Umbilical cord (tissue), 2 donors: Measurements from ENCODE around the gene CYRIA. TPM values are rescaled to one million over a fixed set of nuclear protein-coding genes. Genes with fewer than 3 reads are reported as not detected.
A peak's percentile ranks its signal among the peaks of the same experiment; 100 is the strongest.

Experiments used
- DNase-seq: peaks from one replicate; pipeline ENCODE4 v3.0.0-alpha.2; 2015; ENCODE audit warnings: low spot score
- total RNA-seq: library from RNA; depleted of rRNA; stranded (reverse); fragments of >200 nt; gene quantifications from one replicate; pipeline ENCODE4 v1.2.3, GENCODE V29; 2014; ENCODE audit warnings: low replicate concordance; ENCODE audit not compliant: insufficient read depth

Gene CYRIA
- total RNA-seq, 1 donor from 2014 or later: 7.2 TPM

DNA sequence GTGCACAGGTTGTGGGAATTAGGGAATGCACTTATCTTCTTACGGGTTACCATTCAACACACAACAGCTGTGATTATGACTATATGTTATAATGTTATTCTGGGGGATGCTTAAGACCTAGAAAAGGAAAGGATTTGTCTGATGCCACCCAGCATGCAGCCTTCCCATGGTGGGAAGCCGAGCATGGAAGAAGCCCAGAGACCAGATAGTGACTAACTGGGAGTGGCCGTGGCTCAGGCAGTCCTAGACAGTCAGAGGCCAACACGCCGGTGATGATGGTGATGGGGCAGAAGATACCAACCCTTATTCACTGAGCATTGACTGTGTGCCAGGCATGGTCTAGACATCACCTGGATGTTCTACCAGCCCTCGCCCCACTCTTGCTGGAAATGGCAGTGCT lies 35.9 kb downstream of the CYRIA start:
- DNase-seq: no peak

DNA sequence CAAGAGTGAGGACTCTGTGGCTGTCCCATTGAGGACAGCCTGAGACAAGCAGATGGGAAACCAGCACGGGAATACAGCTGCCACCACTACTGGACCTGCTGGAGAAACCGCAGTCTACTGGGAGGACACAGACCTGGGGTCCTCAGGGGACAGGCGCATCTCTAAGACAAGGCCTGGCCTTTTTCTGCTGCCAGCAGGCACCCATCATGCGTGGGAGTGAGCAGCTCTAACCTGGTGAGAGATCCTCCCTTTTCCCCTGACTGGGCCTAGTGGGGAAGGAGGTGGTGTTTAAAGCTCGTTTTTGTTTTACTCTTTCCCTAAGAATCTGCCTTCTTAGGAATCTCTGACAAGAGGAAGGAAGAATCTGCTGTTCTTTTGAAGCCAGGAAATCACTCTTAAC lies 36.6 kb downstream of the CYRIA start:
- DNase-seq: no peak

DNA sequence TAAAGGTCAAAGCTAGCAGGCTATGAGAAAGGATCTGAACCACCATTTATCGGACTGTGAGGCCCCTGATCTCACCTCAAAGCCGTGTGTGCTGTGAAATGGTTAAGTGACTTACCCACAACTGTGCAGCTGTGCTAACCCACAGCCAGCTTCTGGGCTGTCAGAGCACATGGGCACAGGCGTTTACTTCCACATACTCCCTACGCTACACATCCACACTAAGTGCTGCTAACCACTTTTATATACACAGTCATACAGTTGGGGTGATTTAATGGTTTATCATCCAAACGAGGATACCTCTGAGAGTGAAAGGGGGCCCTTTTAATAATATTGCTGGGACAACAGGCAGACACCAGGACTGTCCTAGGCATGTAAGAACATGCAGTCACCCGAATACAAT lies 37.3 kb downstream of the CYRIA start:
- DNase-seq: no peak

DNA sequence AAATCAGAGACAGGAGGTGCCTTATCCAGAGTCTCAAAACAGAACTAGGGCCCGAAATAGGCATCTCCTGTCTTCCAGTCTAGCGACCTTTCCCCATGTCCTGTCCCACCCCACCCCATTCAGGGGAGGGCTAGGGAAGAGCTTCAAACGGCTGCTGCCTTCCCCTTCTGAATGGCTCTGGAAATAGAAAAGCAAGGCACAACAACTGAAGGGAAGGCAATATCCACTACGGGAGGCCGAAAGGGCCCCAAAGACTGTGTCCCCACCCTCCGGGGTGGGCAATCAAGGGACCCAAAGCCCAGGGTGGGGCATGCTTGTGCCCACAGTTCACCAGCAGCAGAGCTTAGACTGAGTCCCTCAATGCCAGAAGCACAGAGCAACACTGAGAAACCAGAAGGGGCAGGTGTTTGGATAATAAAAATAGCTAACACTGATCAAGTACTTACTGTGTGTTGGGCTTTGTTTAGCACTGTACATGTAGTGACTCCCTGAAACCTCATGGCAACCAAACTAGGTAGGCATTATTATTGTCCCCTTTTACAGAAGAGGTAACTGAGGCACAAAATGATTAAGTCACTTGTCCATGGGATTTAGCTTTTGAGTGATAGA lies 38.5 kb downstream of the CYRIA start:
- DNase-seq: no peak

DNA sequence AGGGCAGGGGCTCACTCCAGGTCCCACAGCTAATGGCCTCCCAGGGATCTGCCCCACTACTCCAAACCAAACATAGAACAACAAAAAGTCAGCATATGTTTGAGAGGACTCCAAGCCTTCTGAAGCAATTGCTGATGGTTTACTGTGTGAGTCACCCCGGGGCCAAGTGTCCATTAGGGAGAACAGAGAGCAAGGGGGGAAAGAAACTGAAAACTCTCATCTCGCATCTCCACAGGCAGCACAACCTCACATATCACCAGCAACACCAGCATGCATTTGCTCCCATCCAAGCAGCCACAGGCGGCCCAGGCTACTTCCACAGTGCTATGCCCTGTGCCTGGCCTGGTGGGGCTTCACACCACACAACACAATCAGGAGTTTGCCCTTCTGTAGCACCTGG lies 39.1 kb downstream of the CYRIA start:
- no peak for DNase-seq

DNA sequence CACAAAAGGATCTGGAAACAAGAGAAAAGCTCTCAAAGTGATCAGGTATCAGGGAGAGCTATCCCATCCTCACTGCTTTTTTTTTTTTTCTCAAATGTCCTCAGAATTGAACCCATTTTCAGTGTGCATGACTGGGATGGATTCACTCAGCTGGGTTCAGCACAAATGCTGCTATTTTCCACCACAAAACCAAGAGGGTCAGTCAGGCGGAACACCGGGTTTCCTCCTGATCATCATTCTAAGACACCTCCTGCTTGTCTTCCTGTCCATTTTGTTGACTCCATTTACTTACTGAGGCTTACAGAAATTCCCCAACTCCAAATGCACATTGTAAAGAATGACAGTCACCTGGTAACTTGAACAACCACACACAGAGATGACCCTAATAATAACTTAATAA lies 39.9 kb downstream of the CYRIA start:
- no peak for DNase-seq

DNA sequence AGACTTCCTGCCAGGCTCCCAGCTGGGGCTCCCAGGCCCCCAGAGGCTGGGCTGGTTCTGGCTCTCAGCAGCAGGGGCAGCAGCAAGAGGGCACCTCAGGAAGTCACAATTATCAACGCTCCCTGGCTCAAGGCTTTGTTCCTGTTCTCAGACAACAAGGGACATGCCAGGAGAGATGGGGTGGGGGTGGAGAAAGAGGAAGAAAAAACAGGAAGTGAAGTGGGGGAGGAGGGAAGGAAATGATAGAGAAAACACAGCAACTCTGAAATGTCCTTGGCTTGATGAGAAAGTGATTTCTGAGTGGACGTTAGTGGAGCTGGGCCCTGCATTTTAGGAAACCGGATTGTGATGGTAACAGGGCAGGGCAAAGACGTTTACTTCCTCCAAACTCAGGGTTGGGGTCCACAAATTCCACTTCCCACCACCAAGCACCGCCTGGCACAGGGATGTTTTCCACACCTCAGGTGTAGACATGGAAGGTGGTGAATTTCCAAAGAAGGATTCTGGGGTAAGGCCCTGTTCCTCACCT lies 40.4 kb downstream of the CYRIA start:
- DNase-seq: peak; percentile 55

DNA sequence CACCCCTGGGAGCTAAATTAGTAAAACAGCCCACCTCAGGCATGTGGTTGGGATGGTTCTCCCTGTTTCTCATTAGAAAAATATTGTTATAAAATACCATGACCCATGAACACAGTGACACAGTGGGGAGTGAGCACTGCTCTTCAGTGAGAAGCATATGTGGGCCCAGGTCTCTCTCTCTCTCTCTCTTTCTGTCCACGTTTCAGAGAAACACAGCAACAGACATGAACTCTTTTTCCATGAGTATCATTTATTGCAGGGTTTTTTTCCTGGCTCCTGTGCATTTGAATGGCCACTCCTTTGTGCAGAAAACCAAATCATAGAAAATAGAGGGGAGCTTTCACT lies 41.2 kb downstream of the CYRIA start:
- DNase-seq: no peak

DNA sequence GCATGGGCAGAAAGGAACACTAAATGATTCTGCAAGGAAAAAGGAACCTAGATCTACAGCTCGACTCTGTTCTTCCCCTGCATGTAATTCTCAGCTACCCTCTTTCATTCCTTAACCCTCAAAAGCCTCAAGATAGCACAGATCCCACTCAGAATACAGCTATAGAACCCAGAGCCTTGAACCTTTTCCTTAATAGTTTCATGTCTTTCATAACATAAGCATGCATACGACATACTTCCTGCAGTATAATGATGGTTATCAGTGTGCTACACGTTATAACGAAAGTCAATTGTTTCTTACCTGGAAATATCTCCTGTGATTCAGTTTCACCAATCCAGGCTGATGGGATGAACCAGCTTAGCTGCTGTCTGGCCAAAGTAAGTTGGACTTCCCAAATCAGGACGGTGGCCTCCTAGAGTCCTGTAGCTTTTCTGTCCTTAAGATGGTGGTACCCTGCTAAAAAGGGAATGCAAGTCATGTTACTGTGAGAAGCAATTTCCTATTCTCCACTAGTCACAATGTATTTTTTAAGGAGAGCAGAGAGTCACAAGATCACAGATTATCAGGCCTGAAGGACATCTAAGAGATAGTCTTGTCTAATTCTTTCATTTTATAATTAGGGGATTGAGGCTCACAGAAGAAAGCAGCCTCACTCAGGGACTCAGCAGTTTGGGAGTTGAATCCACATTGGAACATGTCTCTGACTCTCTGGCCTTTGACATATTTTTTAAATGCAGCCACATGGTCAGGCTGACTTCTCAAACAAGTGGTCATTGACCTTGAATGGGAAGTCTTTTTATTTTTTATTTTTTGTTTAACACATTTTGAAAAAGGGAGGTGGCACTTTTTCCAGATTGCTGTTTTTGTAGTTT lies 41.8 kb downstream of the CYRIA start:
- DNase-seq: no peak

DNA sequence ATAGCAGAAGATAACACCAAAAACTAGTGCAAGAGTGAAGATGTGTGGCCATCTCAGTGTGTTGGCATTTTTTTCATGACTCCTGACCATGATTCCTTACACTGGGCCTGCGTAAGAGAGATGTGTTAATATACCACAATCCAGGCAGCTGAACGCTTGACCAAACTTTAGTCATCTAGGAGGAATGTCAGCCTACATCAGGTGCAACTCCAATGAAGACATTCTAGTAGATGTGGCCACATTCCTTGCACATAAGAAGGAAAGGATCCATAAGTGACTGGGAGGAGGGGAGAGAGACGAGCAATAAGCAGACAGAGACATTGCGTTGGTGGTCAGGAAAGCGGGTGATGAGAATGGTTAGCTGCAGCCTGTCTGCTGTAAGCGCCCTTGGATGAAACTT lies 42.6 kb downstream of the CYRIA start:
- DNase-seq: no peak

DNA sequence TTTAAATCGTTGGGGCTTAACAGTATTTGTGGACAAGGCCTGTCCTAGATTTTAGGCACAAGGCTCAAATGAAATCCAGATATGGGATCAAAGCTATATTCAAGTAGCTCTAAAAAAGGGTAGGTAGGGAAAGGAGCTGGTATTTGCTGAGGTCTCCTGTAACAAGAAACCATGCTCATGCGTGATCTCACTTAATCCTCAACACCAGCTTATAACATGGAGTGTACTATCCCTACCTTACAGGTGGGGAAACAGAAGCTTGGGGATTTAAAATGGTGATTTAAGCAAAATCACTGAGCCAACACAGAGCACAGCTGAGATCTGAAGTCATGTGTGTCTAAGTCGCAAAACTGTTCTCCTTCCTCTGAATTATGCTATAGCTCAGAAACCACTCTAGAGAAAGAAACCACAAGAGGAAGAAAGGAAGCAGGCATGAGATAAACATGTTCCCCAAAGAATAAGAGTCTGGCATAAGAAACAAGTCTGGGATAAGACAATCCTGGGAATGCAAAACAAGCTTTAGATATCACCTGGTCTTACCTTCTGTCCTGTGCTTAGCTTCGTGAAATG lies 43.1 kb downstream of the CYRIA start:
- DNase-seq: no peak

DNA sequence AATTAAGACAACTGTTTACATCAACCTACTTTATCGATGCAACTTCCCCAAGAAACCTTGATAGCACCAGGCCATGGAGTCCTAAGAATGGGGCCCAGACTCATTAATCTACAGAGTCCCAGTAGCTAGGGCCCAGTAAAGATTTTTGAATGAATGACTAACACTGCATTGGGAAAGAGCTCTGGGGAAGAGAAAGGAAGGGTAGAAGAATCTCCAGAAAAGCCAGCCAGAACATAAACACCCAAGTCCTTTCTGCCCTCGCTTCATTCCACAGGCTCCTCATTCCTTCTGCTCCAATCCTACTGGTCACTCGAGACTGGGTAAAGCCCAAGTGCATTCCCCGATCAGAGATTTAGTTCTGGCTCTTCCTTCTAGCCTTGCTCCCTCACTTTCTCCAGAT lies 44.3 kb downstream of the CYRIA start:
- no peak for DNase-seq

DNA sequence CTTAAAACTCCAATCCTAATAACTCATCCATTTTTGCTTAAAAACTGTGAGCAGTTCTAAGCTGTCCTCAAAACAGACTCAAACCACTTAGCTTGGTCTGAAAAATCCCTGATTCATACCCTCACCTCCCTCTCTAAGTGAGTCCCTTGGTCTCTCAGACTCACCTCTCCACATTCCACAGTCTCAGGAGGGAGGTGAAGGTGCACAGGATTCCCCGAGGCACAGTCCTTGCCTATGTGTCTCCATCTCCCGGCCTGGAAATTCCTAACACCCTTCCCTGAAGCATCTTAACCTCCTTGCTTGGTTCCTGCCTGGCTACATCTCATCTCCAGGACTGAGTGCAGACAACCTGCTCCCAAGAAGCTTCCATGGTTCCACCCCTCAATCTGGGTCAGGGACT lies 45.0 kb downstream of the CYRIA start:
- no peak for DNase-seq

DNA sequence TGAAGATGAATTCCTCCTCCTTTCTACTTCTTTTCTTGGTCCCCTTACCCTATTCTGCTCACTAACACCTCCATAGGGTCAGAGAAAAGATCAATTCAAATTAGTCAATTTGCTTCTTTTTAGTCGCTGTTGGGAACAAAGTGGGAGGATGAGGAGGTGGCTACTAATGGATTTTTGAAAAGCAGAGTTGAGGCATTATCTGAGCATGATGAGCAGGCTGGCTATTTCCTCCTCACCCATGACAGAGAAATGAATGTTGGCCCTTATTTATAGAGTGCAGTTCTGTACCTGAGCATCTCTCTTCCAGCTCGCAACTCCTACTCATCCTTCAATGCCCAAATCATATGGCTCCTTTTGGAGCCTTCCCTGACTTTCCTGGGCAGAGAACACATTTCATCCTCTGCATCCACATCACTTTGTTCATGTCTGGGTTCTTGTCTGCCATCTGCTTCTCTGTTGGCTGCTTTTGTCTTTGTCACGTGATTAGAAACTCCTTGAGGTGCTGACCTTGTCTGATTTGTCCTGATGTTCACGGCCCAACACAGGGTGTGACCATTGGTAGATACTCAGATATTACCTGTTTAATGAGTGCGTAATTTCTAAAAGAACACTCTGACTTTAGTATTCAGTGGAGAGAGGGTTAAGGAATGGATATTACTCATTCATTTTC lies 45.9 kb downstream of the CYRIA start:
- DNase-seq: no peak

DNA sequence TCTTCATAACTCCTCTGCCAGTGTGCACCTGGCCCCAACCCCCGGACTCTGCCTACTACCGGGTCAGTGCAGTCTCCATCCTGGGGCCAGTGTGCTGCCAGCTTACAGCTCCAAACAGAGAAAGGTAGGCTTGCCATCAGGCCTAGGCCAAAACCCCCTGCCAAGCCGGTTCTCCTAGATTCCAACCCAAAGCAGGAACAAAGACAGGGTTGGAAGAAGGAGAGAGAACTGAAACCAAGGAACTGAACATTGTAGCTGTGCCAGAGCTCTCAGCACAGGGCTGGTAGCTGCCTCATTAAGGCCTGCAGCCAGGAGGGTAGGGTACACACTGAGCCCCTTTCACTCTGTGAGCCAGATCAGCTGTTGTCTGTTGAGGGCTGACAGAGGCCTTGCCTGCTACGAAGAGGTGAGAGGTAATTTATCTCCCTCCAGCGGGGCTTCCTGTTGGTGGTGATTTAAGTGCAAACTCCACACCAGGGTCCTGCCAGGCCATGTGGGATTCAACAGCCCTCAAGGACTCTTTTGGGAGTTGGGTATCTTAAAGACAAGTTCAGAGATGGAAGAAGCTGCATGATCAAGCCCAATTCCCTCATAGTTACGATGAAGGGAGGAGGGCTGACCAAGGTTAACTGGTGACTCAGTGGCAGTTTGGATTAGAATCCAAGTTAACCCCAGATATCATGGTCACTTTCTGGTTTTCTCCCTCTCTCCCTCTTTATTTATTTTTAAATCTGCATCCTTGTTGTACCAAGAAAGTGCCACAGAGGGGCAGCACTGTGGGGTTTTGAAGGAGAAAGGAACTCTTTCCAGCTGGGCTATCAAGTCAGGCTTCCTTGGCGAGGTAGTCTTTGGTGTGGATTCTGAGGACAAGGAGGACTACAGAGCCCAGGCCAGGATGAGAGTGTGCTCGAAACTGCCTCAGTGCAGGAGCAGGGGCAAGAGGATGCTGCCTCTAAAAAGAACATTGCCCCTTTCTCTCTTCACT lies 48.1 kb downstream of the CYRIA start:
- DNase-seq: peak; percentile 33
